Activated CD4-positive, alpha-beta T cell treated with anti-CD3 and anti-CD28 coated beads, Interleukin-2, amount 50 U/mL, for 4 hours (primary cell): ENCODE measurements around the gene CAPRIN1.
A peak's percentile ranks its signal among the peaks of the same experiment; 100 is the strongest.

ENCODE experiments used
- DNase-seq, 2 experiments: peaks; one replicate each; pipeline ENCODE4 v3.0.0-alpha.2; 2020

CAPRIN1 gene, protein sequence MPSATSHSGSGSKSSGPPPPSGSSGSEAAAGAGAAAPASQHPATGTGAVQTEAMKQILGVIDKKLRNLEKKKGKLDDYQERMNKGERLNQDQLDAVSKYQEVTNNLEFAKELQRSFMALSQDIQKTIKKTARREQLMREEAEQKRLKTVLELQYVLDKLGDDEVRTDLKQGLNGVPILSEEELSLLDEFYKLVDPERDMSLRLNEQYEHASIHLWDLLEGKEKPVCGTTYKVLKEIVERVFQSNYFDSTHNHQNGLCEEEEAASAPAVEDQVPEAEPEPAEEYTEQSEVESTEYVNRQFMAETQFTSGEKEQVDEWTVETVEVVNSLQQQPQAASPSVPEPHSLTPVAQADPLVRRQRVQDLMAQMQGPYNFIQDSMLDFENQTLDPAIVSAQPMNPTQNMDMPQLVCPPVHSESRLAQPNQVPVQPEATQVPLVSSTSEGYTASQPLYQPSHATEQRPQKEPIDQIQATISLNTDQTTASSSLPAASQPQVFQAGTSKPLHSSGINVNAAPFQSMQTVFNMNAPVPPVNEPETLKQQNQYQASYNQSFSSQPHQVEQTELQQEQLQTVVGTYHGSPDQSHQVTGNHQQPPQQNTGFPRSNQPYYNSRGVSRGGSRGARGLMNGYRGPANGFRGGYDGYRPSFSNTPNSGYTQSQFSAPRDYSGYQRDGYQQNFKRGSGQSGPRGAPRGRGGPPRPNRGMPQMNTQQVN

GRCh38 chr11:34051349-34052035, at the start of gene CAPRIN1:
Gene CAPRIN1 (plus strand): TSS chr11:34051731. CDS start chr11:34052421, 690 bp downstream.
- peak; percentile 73 to 77 for DNase-seq

GRCh38 chr11:34002420-34002819, 49.1 kb upstream of the CAPRIN1 start:
- DNase-seq = no peak

DNA sequence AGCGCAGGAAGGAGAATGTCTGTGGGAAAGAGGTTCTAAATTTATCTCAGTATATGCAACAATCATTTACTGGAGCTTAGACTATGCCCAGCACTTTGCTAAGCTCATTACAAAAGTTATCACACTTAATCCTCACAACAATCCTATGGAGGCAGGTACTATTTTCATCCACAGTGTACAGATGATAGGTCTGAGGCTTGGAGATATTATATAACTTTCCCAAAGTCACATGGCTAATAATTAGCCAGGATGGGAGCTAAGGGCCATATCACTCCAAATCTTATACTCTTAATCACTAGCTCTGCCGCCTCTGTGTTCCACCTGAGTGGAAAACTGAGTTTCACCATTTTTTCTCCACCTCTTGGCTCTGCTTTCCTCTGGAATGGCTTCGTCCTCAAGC, 47.3 kb upstream of the CAPRIN1 start:
- DNase-seq = no peak

GRCh38 chr11:34006876-34007275, 44.7 kb upstream of the CAPRIN1 start:
- no peak for DNase-seq

DNA sequence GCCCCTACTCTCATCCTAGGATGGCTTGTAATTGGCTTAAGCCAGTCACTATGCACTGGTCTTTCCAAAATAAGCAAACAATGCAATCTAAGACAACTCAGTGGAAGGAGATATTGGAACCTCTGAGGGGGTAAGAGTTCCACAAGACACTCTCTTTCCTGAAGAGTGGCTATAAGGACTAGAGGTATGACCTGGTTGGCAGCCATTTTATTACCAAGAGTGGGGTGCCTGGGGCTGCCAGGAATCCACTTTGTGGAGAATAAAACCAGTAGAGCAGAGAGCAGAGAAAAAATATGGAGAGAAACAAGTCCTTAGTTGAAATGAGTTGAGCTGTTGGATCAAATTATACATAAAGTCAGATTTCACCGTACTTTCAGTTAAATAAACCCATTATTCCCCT, 38.8 kb upstream of the CAPRIN1 start:
- no peak for DNase-seq

DNA sequence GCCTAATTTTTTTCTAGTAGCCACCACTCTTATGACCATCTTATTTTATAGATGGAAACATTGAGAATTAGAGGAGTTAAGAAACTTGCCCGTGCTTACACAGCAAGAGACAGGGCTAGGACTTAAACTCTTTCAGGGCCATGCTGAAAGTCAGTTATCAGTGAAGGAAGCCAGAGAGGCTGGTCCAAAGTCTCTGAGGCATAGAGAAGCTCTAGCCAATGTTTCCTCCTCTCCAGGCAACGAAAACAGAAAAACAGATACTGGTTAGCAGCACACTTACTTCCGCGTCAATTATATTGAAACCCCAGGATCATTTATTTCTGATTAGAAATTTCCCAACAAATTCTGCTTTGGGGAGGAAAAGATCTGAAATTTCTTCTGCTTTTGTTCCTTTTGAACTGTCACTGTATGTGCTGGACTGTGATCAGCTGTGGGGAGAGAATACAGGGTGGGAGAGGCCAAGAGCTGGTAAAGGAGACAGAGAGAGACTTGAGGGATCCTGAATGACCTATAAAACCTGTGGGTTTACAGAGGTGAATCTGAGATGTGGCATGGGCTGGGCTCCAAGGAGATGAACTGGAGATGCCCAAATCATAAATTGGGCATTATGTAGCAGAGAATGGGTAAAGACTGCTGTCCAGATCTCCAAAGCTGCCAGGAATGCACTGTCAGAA, 37.5 kb upstream of the CAPRIN1 start:
- DNase-seq = no peak

DNA sequence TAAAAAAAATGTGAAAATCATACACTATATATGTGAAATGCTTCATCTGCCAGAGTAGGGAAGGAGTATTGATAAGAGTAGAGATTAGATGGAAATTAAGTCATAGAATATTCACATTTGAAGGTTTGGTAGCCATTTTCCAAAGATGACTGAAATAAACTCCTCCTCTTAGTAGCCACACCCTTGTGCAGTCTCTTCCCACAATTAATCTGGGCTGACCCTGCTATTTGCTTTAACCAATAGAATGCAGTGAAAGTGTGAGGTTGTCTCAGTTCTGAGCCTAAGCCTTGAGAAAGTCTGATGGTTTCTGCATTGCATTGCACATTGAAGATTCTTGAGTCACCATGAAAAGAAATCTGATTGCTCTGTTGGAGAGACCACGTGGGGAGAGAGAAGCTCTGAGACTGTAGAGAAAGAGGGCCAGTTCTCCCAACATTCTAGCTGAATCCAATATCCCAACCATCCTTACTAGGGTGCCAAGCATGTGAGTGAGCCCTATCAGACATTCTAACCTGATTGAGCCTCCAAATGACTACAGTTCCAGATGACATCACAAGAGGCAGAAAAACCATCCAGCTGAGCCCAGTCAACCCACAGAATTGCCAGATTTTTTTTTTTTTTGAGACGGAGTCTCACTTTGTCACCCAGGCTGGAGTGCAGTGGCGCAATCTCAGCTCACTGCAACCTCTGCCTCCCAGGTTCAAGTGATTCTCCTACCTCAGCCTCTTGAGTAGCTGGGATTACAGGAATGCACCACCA, 29.4 kb upstream of the CAPRIN1 start:
- no peak for DNase-seq

- DNase-seq = no peak
Measured at GRCh38 chr11:34026432-34026831, 25.1 kb upstream of the CAPRIN1 start.

DNA sequence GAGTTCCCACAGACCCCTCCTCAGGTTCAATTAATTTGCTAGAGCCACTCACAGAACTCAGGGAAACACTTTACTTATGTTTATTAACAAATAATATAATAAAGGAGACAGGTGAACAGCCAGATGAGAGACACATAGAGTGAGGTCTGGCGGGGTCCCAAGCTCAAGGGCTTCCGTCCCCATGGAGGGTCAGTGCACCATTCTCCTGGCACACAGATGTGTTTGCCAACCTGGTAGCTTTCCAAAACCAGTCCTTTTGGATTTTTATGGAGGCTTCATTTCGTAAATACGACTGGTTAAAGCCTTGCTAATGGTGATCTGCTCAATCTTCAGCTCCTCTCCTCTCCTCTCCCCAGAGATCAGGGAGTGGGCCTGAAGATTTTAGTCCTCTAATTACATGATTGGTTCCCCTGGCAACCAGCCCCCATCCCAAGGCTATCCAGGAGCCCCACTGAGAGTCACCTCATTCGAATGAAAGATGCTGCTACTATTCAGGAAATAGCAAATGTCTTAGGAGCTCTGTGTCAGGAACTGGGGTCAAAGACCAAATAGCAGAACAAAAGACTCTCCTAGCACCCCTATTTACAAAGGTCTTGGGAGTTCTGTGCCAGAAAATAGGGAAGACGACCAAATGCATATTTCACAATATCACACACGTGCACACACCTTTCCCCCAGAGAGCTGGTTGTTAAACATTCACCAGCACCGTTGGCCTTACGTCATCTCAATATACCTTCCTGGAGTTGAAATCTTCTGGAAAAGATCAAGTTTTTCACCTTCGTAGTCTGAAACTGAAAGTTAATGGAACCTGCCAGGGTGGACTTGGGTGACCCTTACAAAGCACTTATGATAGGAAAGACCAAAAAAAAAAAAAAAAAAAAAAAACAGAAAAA, 23.8 kb upstream of the CAPRIN1 start:
- no peak for DNase-seq

- DNase-seq = no peak
Measured at GRCh38 chr11:34028425-34028824, 23.1 kb upstream of the CAPRIN1 start.

- no peak for DNase-seq
Measured at GRCh38 chr11:34029176-34029575, 22.4 kb upstream of the CAPRIN1 start.

DNA sequence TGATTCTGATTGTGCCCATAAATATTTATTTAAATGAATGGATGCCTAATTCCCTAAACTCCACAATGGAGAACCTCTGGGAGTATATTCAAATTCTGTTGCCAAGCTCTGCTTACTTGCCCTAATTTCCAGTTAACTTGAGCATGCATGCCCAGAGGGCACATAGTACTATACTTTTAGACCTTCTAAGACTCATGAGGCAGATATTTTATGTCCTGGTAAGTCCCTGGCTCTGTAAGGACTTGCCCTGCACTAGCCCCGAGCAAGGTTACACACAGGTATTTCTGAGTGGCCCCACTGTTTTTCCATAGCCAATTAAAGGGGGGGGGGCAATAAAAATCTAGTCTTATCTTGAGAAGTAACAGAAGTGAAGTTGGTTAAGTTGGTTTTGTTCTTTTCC, 21.1 kb upstream of the CAPRIN1 start:
- DNase-seq = no peak

GRCh38 chr11:34033399-34033798, 18.1 kb upstream of the CAPRIN1 start:
- no peak for DNase-seq

DNA sequence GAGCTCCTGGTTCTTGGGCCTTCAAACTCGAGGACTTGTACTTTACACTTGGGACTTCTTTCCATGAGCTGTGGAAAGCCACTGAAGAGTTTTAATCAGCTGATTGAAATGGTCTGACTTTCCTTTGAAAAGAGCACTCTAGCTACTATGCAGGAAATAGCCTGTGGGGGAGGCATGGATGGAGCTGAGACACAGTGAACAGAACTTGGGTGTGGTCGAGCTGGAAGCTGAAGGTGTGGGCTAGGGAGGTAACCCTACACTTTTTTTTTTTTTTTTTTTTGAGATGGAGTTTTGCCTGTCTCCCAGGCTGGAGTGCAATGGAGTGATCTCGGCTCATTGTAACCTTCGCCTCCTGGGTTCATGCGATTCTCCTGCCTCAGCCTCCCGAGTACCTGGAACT, 17.5 kb upstream of the CAPRIN1 start:
- DNase-seq = no peak

DNA sequence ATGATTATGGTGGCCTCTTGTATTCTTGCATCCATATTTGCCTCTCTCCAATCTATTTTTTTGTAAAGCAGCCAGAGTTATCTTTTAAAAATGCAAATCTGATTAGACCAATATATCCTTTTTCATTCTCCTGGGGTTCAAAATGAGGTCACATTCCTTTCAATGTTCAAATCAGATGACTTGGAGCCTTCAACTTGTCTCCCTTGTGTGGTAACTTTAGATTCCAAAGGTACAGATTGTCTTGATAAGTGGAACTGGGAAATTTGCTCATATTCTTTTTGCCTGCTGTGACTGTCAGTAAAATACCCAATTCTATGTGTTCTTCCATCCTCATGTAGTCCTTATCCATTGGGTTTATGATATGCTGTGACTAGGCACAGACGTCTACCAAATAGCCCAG, 15.1 kb upstream of the CAPRIN1 start:
- DNase-seq = no peak

DNA sequence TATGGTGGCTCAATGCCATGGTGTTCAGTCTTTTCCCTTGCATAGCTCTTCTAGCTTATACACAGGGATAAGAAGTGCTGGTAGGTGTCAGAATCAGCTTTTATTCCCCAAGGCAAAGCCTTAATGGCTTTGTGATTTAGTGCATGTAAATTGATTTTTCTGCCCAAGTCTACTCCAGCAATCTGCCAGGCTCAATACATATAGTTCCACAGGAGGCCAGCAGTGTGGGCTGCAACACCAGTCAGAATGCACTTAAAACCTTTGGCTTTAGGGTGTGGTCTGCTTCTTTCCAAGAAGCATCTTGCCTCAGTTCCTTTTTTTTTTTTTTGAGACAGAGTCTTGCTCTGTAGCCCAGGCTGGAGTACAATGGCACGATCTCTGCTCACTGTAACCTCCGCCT, 14.5 kb upstream of the CAPRIN1 start:
- DNase-seq = no peak

DNA sequence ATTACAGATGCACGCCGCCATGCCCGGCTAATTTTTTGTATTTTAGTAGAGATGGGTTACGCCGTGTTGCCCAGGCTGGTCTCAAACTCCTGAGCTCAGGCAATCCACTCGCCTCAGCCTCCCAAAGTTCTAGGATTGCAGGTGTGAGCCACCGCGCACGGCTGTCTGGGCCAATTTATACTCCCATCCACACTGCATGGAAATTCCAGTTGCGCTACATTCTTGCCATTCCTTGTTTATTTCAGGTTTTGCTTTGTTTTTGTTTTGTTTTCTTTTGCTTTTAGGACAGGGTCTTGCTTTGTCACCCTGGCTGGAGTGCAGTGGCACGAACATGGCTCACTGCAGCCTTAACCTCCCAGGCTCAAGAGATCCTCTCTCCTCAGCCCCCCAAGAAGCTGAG, 11.0 kb upstream of the CAPRIN1 start:
- no peak for DNase-seq

GRCh38 chr11:34044664-34045485, 6.7 kb upstream of the CAPRIN1 start:
- DNase-seq = no peak

- no peak for DNase-seq
Measured at GRCh38 chr11:34049028-34049427, 2.5 kb upstream of the CAPRIN1 start.

- DNase-seq = no peak
Measured at GRCh38 chr11:34050581-34051348, 766 bp upstream of the CAPRIN1 start.
